ENCODE results near the gene ARMH3. TPM values are rescaled to one million over a fixed set of nuclear protein-coding genes. Genes with fewer than 3 reads are reported as not detected.

The ARMH3 gene
- total and polyA plus RNA-seq, 8 donors, result 7.5 to 15.8 (median 10.7) TPM

GRCh38 chr10:102033787-102034186 is 22.2 kb downstream of the ARMH3 start:
- Histone ChIP-seq H3K9me3 (no peaks in the 10 kb centered on the region), H3K27me3 (no peaks in the 10 kb centered on the region), H3K4me1 (no peaks in the 10 kb centered on the region), H3K4me3 (no peak overlapping the region), H3K27ac (no peak overlapping the region), H3K36me3 (peaks cover 0 to 26% (median 5%) of the 10 kb centered on the region in 3 donors)
- no peak for DNase-seq
- 92 to 94% methylated on average over 2 of the region's 2 CpGs for WGBS, 2 donors
- TF ChIP-seq CTCF (IDR thresholded peaks at IDR 0.05), result no peak
- FAIRE-seq, result no peak
- no peak for ATAC-seq
- intact Hi-C loops (cut with DNase I), result no loop called here

GRCh38 chr10:102027261-102027660 is 28.7 kb downstream of the ARMH3 start:
- no peak for DNase-seq
- no peak for ATAC-seq
- Histone ChIP-seq H3K4me3 (no peak overlapping the region), H3K9me3 (no peaks in the 10 kb centered on the region), H3K36me3 (peaks cover 0 to 46% (median 2%) of the 10 kb centered on the region in 3 donors), H3K27ac (no peak overlapping the region), H3K4me1 (no peaks in the 10 kb centered on the region), H3K27me3 (no peaks in the 10 kb centered on the region)
- intact Hi-C loops (cut with DNase I), result no loop called here
- FAIRE-seq, result no peak
- 86 to 98% methylated on average over 2 of the region's 2 CpGs for WGBS, 2 donors
- no peak for TF ChIP-seq CTCF (IDR thresholded peaks at IDR 0.05)

GRCh38 chr10:102024799-102025198 is 31.2 kb downstream of the ARMH3 start:
- Histone ChIP-seq H3K36me3 (peaks cover 0 to 49% (median under 1%) of the 10 kb centered on the region in 3 donors), H3K27ac (no peak overlapping the region), H3K9me3 (no peaks in the 10 kb centered on the region), H3K4me3 (no peak overlapping the region), H3K4me1 (no peaks in the 10 kb centered on the region), H3K27me3 (no peaks in the 10 kb centered on the region)
- FAIRE-seq, result no peak
- WGBS, 2 donors, result 83 to 85% methylated on average over 3 of the region's 3 CpGs
- no peak for DNase-seq
- ATAC-seq, result peak in 1 of 4 donors; percentile 40
- TF ChIP-seq CTCF (IDR thresholded peaks at IDR 0.05), result no peak
- intact Hi-C loops (cut with DNase I), result no loop called here

GRCh38 chr10:102020938-102021337 is 35.0 kb downstream of the ARMH3 start:
- H3K36me3 ChIP-seq, result peaks cover 0 to 23% (median 7%) of the 10 kb centered on the region in 3 donors

More at GRCh38 chr10:102020938-102021337, 35.0 kb downstream of the ARMH3 start:
- intact Hi-C loops (cut with DNase I), result no loop called here
- WGBS, 2 donors, result 94 to 97% methylated on average over 2 of the region's 2 CpGs
- ATAC-seq (no peak), DNase-seq (no peak), FAIRE-seq (no peak)
- H3K9me3 ChIP-seq, result no peaks in the 10 kb centered on the region
- H3K4me3 ChIP-seq, result no peak overlapping the region
- no peak for TF ChIP-seq CTCF (IDR thresholded peaks at IDR 0.05)
- H3K4me1 ChIP-seq, result no peaks in the 10 kb centered on the region
- H3K27me3 ChIP-seq, result no peaks in the 10 kb centered on the region
- no peak overlapping the region for H3K27ac ChIP-seq
